Renal pelvis (tissue), 12 donors: Measurements from ENCODE around the gene CRMP1. TPM values are rescaled to one million over a fixed set of nuclear protein-coding genes. Genes with fewer than 3 reads are reported as not detected.

ENCODE experiments used
- DNase-seq: peaks from one replicate; pipeline ENCODE4 v3.0.0-alpha.2; 2013
- long read RNA-seq, 16 experiments: transcript quantifications; one replicate each; lab custom pipeline, GENCODE V29; 2026
- polyA plus RNA-seq, 3 donors: library from polyadenylated mRNA; unstranded; fragments of 120-200 nt; gene quantifications; one replicate each; pipeline ENCODE4 v1.2.1, GENCODE V29; 2013; ENCODE audit not compliant: insufficient read length in 3 of 3

The CRMP1 gene
- polyA plus RNA-seq: 10 to 100 TPM; 49.1 to 66.6 (median 62.6) TPM
- long read RNA-seq, donor 1, transcript CRMP1-202 (14 exons, 2,911 nt): major isoform, 8 of 9 reads
- long read RNA-seq, donor 1, partial matches to known transcripts: 0 of 9 reads
- long read RNA-seq, donor 1, other reads (novel, unspliced or antisense): 0 of 9 reads
- long read RNA-seq, donor 2, transcript CRMP1-202 (14 exons, 2,911 nt): major isoform, 5 of 6 reads
- long read RNA-seq, donor 2, partial matches to known transcripts: 0 of 6 reads
- long read RNA-seq, donor 2, other reads (novel, unspliced or antisense): 0 of 6 reads
- long read RNA-seq, donor 3, partial matches to known transcripts: 0 of 9 reads
- long read RNA-seq, donor 3, other reads (novel, unspliced or antisense): 5 of 9 reads
- long read RNA-seq, donor 4, transcript CRMP1-202 (14 exons, 2,911 nt): major isoform, 5 of 12 reads
- long read RNA-seq, donor 4, partial matches to known transcripts: 7 of 12 reads
- long read RNA-seq, donor 4, other reads (novel, unspliced or antisense): 0 of 12 reads
- long read RNA-seq, donor 5, transcript CRMP1-202 (14 exons, 2,911 nt): major isoform, 5 of 5 reads
- long read RNA-seq, donor 5, partial matches to known transcripts: 0 of 5 reads
- long read RNA-seq, donor 5, other reads (novel, unspliced or antisense): 0 of 5 reads
- long read RNA-seq, donor 6, partial matches to known transcripts: 0 of 3 reads
- long read RNA-seq, donor 6, other reads (novel, unspliced or antisense): 0 of 3 reads
- long read RNA-seq, donor 7, transcript CRMP1-202 (14 exons, 2,911 nt): major isoform, 10 of 16 reads
- long read RNA-seq, donor 7, partial matches to known transcripts: 5 of 16 reads
- long read RNA-seq, donor 7, other reads (novel, unspliced or antisense): 0 of 16 reads
- long read RNA-seq, donor 8, partial matches to known transcripts: 13 of 17 reads
- long read RNA-seq, donor 8, other reads (novel, unspliced or antisense): 0 of 17 reads
- long read RNA-seq, donor 9, transcript CRMP1-202 (14 exons, 2,911 nt): major isoform, 6 of 7 reads
- long read RNA-seq, donor 9, partial matches to known transcripts: 0 of 7 reads
- long read RNA-seq, donor 9, other reads (novel, unspliced or antisense): 0 of 7 reads
- long read RNA-seq, donor 10, transcript CRMP1-202 (14 exons, 2,911 nt): major isoform, 6 of 7 reads
- long read RNA-seq, donor 10, partial matches to known transcripts: 0 of 7 reads
- long read RNA-seq, donor 10, other reads (novel, unspliced or antisense): 0 of 7 reads
- long read RNA-seq, donor 11, transcript CRMP1-202 (14 exons, 2,911 nt): major isoform, 8 of 18 reads
- long read RNA-seq, donor 11, partial matches to known transcripts: 10 of 18 reads
- long read RNA-seq, donor 11, other reads (novel, unspliced or antisense): 0 of 18 reads
- long read RNA-seq, donor 12, partial matches to known transcripts: 64 of 79 reads
- long read RNA-seq, donor 12, other reads (novel, unspliced or antisense): 10 of 79 reads
- long read RNA-seq, donor 13, partial matches to known transcripts: 20 of 25 reads
- long read RNA-seq, donor 13, other reads (novel, unspliced or antisense): 0 of 25 reads
- long read RNA-seq, donor 14: 0 reads
- long read RNA-seq, donor 15, transcript CRMP1-202 (14 exons, 2,911 nt): major isoform, 6 of 20 reads
- long read RNA-seq, donor 15, partial matches to known transcripts: 11 of 20 reads
- long read RNA-seq, donor 15, other reads (novel, unspliced or antisense): 0 of 20 reads
- long read RNA-seq, donor 16, transcript CRMP1-202 (14 exons, 2,911 nt): major isoform, 6 of 21 reads
- long read RNA-seq, donor 16, partial matches to known transcripts: 14 of 21 reads
- long read RNA-seq, donor 16, other reads (novel, unspliced or antisense): 0 of 21 reads

GRCh38 chr4:5893004-5893580 is at the start of gene CRMP1:
CRMP1 (minus strand) TSS chr4:5893086; CDS start chr4:5892969, 117 bp downstream.
- DNase-seq: no peak

- no peak for DNase-seq
Measured at GRCh38 chr4:5941601-5942000, 48.7 kb upstream of the CRMP1 start.

GRCh38 chr4:5940470-5941203 is 47.8 kb upstream of the CRMP1 start:
- no peak for DNase-seq

- DNase-seq: no peak
Measured at GRCh38 chr4:5933996-5934831, 41.3 kb upstream of the CRMP1 start.

GRCh38 chr4:5933116-5933515 is 40.2 kb upstream of the CRMP1 start:
- no peak for DNase-seq

GRCh38 chr4:5932035-5932568 is 39.2 kb upstream of the CRMP1 start:
- DNase-seq: no peak

- no peak for DNase-seq
Measured at GRCh38 chr4:5931526-5931925, 38.6 kb upstream of the CRMP1 start.

- DNase-seq: no peak
Measured at GRCh38 chr4:5930876-5931275, 38.0 kb upstream of the CRMP1 start.

GRCh38 chr4:5930456-5930855 is 37.6 kb upstream of the CRMP1 start:
- DNase-seq: no peak

- DNase-seq: no peak
Measured at GRCh38 chr4:5928844-5929420, 36.0 kb upstream of the CRMP1 start.

- no peak for DNase-seq
Measured at GRCh38 chr4:5928274-5928673, 35.4 kb upstream of the CRMP1 start.

- no peak for DNase-seq
Measured at GRCh38 chr4:5927747-5928146, 34.9 kb upstream of the CRMP1 start.

- DNase-seq: no peak
Measured at GRCh38 chr4:5927116-5927515, 34.2 kb upstream of the CRMP1 start.

- DNase-seq: no peak
Measured at GRCh38 chr4:5926598-5926997, 33.7 kb upstream of the CRMP1 start.

- no peak for DNase-seq
Measured at GRCh38 chr4:5925419-5926200, 32.7 kb upstream of the CRMP1 start.

- DNase-seq: no peak
Measured at GRCh38 chr4:5924461-5925125, 31.7 kb upstream of the CRMP1 start.

- no peak for DNase-seq
Measured at GRCh38 chr4:5923376-5923775, 30.5 kb upstream of the CRMP1 start.
